COR-L47 (cell line): Measurements from ENCODE around the gene SNX7.

Experiments used
- DNase-seq: peaks from one replicate; lab custom pipeline; 2025; lab: John Stamatoyannopoulos, UW

Gene SNX7

GRCh38 chr1:98697781-98698180 lies 36.3 kb downstream of the SNX7 start:
- no peak for DNase-seq

GRCh38 chr1:98698625-98699024 lies 37.1 kb downstream of the SNX7 start:
- DNase-seq = no peak

- no peak for DNase-seq
Measured at GRCh38 chr1:98700228-98700627, 38.7 kb downstream of the SNX7 start.

GRCh38 chr1:98702976-98703375 lies 41.5 kb downstream of the SNX7 start:
- no peak for DNase-seq

GRCh38 chr1:98704474-98704873 lies 43.0 kb downstream of the SNX7 start:
- peak; percentile 67 for DNase-seq

GRCh38 chr1:98704971-98705370 lies 43.5 kb downstream of the SNX7 start:
- DNase-seq = no peak

GRCh38 chr1:98705591-98705990 lies 44.1 kb downstream of the SNX7 start:
- no peak for DNase-seq

GRCh38 chr1:98706173-98706843 lies 44.8 kb downstream of the SNX7 start:
- no peak for DNase-seq

GRCh38 chr1:98707556-98707955 lies 46.0 kb downstream of the SNX7 start:
- DNase-seq = no peak

- DNase-seq = no peak
Measured at GRCh38 chr1:98709906-98710305, 48.4 kb downstream of the SNX7 start.

GRCh38 chr1:98723574-98723973 lies 62.1 kb downstream of the SNX7 start:
- DNase-seq = no peak

- no peak for DNase-seq
Measured at GRCh38 chr1:98732985-98733781, 71.7 kb downstream of the SNX7 start.

GRCh38 chr1:98733782-98734112 lies 72.2 kb downstream of the SNX7 start:
- DNase-seq = no peak

- DNase-seq = no peak
Measured at GRCh38 chr1:98735756-98736155, 74.2 kb downstream of the SNX7 start.

GRCh38 chr1:98737835-98738234 lies 76.3 kb downstream of the SNX7 start:
- no peak for DNase-seq

- DNase-seq = no peak
Measured at GRCh38 chr1:98739762-98740161, 78.2 kb downstream of the SNX7 start.

GRCh38 chr1:98741164-98741563 lies 79.6 kb downstream of the SNX7 start:
- no peak for DNase-seq

GRCh38 chr1:98749152-98749756 lies 87.7 kb downstream of the SNX7 start:
- no peak for DNase-seq

GRCh38 chr1:98754176-98754575 lies 92.7 kb downstream of the SNX7 start:
- DNase-seq = no peak

GRCh38 chr1:98761219-98761865 lies 99.8 kb downstream of the SNX7 start:
- DNase-seq = peak; percentile 3

- no peak for DNase-seq
Measured at GRCh38 chr1:98763488-98764150, 102.1 kb downstream of the SNX7 start.

- DNase-seq = no peak
Measured at GRCh38 chr1:98764485-98764884, 103.0 kb downstream of the SNX7 start.
